K562 (cell line): Measurements from ENCODE around the gene TAS1R3. TPM values are rescaled to one million over a fixed set of nuclear protein-coding genes. Genes with fewer than 3 reads are reported as not detected.

Source experiments
- ARID3A ChIP-seq: IDR thresholded peaks from 2 replicates; pipeline ENCODE4 v1.6.1; 2012; ENCODE audit warnings: low read depth, low read length, improper control_type of control experiment, borderline replicate concordance
- CBFA2T2 ChIP-seq: fragments of 450-650 bp; conservative IDR thresholded peaks from 2 replicates; pipeline ENCODE4 v1.6.1; 2017; ENCODE audit warnings: mild to moderate bottlenecking
- CBX3 ChIP-seq, 2 experiments: IDR thresholded peaks; 1 replicate in 1 of 2; 2 replicates in 1 of 2; pipeline ENCODE4 v1.6.1; 2012; ENCODE audit warnings: inconsistent platforms in 2 of 2, low read length in 2 of 2, borderline replicate concordance in 1 of 2, control low read depth in 1 of 2
- E2F6 ChIP-seq, 2 experiments: IDR thresholded peaks; 2 replicates each; pipeline ENCODE4 v1.6.1; 2011; ENCODE audit warnings: borderline replicate concordance in 1 of 2, control low read depth in 1 of 2, low read depth in 1 of 2, low read length in 1 of 2, mild to moderate bottlenecking in 1 of 2, mixed read lengths in 1 of 2, moderate library complexity in 1 of 2; ENCODE audit not compliant: insufficient read depth in 1 of 2, insufficient read length in 1 of 2, poor library complexity in 1 of 2, severe bottlenecking in 1 of 2; ENCODE audit errors: extremely low read depth in 1 of 2
- ELF1 ChIP-seq: fragments of 200-800 bp; sonication (Bioruptor generic); IDR thresholded peaks from 2 replicates; pipeline ENCODE4 v1.6.1; 2016; ENCODE audit warnings: missing genetic modification characterization, missing compliant biosample characterization
- EP300 ChIP-seq: IDR thresholded peaks from 2 replicates; pipeline ENCODE4 v1.6.1; 2012; ENCODE audit warnings: low read length, improper control_type of control experiment
- ETV5 ChIP-seq: sonication (generic); formaldehyde crosslinking; IDR thresholded peaks from 2 replicates; pipeline ENCODE4 v1.4.0; 2020; ENCODE audit warnings: low read depth, mild to moderate bottlenecking, missing genetic modification reagents
- ETV6 ChIP-seq, 3 experiments: fragments of 150-350 bp in 1 of 3; sonication (generic) in 1 of 3; formaldehyde crosslinking in 1 of 3; IDR thresholded peaks; 2 replicates each; pipeline versions ENCODE4 v1.6.1 to v1.8.0; 2014 to 2022; ENCODE audit warnings: borderline replicate concordance in 2 of 3, low read depth in 2 of 3, antibody characterized with exemption in 1 of 3, low read length in 1 of 3, mild to moderate bottlenecking in 1 of 3, missing genetic modification reagents in 1 of 3
- FOS ChIP-seq: IDR thresholded peaks from 3 replicates; pipeline ENCODE4 v1.6.1; 2011; ENCODE audit not compliant: insufficient read length; ENCODE audit errors: extremely low read depth
- HDGF ChIP-seq: fragments of 450-650 bp; IDR thresholded peaks from 2 replicates; pipeline ENCODE4 v1.6.1; 2016
- MAFF ChIP-seq: IDR thresholded peaks from 2 replicates; pipeline ENCODE4 v1.6.1; 2012; ENCODE audit warnings: low read length, improper control_type of control experiment
- MCM2 ChIP-seq: fragments of 450-650 bp; IDR thresholded peaks from 2 replicates; pipeline ENCODE4 v1.6.1; 2017; ENCODE audit warnings: low read depth, mild to moderate bottlenecking
- MIER1 ChIP-seq: fragments of 450-650 bp; IDR thresholded peaks from 2 replicates; pipeline ENCODE4 v1.6.1; 2016; ENCODE audit warnings: antibody characterized with exemption, mild to moderate bottlenecking, low read depth
- MLLT1 ChIP-seq, 2 experiments: fragments of 450-650 bp; IDR thresholded peaks; 2 replicates each; pipeline ENCODE4 v1.6.1; 2016
- MXI1 ChIP-seq: IDR thresholded peaks from 2 replicates; pipeline ENCODE4 v1.6.1; 2011; ENCODE audit warnings: low read depth, mild to moderate bottlenecking, improper control_type of control experiment, low read length
- POLR2AphosphoS2 ChIP-seq: IDR thresholded peaks from 2 replicates; pipeline ENCODE4 v1.6.1; 2012; ENCODE audit warnings: low read length, improper control_type of control experiment
- RB1 ChIP-seq: fragments of 450-650 bp; IDR thresholded peaks from 2 replicates; pipeline ENCODE4 v1.6.1; 2017; ENCODE audit warnings: low read depth, mild to moderate bottlenecking
- SMAD3 ChIP-seq: fragments of 450-650 bp; formaldehyde crosslinking; conservative IDR thresholded peaks from 2 replicates; pipeline ENCODE4 v1.4.0; 2020; ENCODE audit warnings: mild to moderate bottlenecking
- SP2 ChIP-seq: IDR thresholded peaks from 2 replicates; pipeline ENCODE4 v1.6.1; 2011; ENCODE audit warnings: mild to moderate bottlenecking, low read depth, low read length, moderate library complexity; ENCODE audit not compliant: poor library complexity, severe bottlenecking; ENCODE audit errors: extremely low read depth
- SRSF3 ChIP-seq: fragments of 200-400 bp; formaldehyde crosslinking; IDR thresholded peaks from 2 replicates; pipeline ENCODE4 v1.6.1; 2016; ENCODE audit warnings: mild to moderate bottlenecking, low read length, moderate library complexity; ENCODE audit not compliant: insufficient read depth
- TSC22D4 ChIP-seq: fragments of 450-650 bp; IDR thresholded peaks from 2 replicates; pipeline ENCODE4 v1.6.1; 2016; ENCODE audit warnings: missing genetic modification characterization, missing biosample characterization, control low read depth
- ZFP30 ChIP-seq: fragments of 250-450 bp; sonication (Bioruptor Pico); IDR thresholded peaks from 2 replicates; pipeline ENCODE4 v1.8.0; 2022; ENCODE audit warnings: moderate library complexity, mild to moderate bottlenecking, inconsistent platforms, borderline replicate concordance
- ZNF146 ChIP-seq: IDR thresholded peaks from one replicate; pipeline ENCODE4 v1.6.1; 2018; ENCODE audit warnings: missing compliant biosample characterization; ENCODE audit not compliant: unreplicated experiment
- ZNF217 ChIP-seq: sonication (generic); formaldehyde crosslinking; IDR thresholded peaks from 2 replicates; pipeline ENCODE4 v1.8.0; 2022; ENCODE audit warnings: mild to moderate bottlenecking, missing genetic modification reagents
- ZNF232 ChIP-seq: sonication (generic); formaldehyde crosslinking; IDR thresholded peaks from 2 replicates; pipeline ENCODE4 v1.8.0; 2022; ENCODE audit warnings: mild to moderate bottlenecking, missing genetic modification reagents
- ZNF311 ChIP-seq: fragments of 250-450 bp; sonication (Bioruptor Pico); IDR thresholded peaks from 2 replicates; pipeline ENCODE4 v1.4.0; 2020; ENCODE audit warnings: mild to moderate bottlenecking, moderate library complexity
- ZNF507 ChIP-seq: conservative IDR thresholded peaks from 2 replicates; pipeline ENCODE4 v1.6.1; 2017; ENCODE audit warnings: missing genetic modification characterization, missing compliant biosample characterization
- polyA plus RNA-seq, 8 experiments: library from polyadenylated mRNA; depleted of rRNA in 4 of 8; stranded (reverse) in 5 of 8; unstranded in 3 of 8; fragments of >200 nt; fragmentation: Nextera tagmentation in 2 of 8; fragmentation: Illumina TruSeq in 1 of 8; extraction: Ambion mirVana in 2 of 8; extraction: Trizol in 1 of 8; gene quantifications; 2 replicates each; pipeline versions ENCODE4 v1.2.1 to v1.2.3, GENCODE V29; 2011 to 2014; ENCODE audit warnings: inconsistent platforms in 1 of 8, missing spikeins in 1 of 8
- total RNA-seq, 7 experiments: library from RNA; depleted of rRNA in 6 of 7; stranded (reverse); fragments of >200 nt in 6 of 7; fragmentation: Illumina TruSeq in 2 of 7; extraction: Trizol in 2 of 7; gene quantifications; 2 replicates each; pipeline versions ENCODE4 v1.2.1 to v1.2.3, GENCODE V29; 2011 to 2021; ENCODE audit warnings: low replicate concordance in 1 of 7

TAS1R3 gene
- total and polyA plus RNA-seq, 9 of the 15 experiments (the other 6 are each of a cell fraction or from before 2014, with no cell fraction given) = 0.07 to 0.13 TPM; not detected in 7

GRCh38 chr1:1334835-1335234 lies 3.8 kb downstream of the TAS1R3 start (continued):
- TF ChIP-seq E2F6 (IDR thresholded peaks at IDR 0.05; ENCODE audit: borderline replicate concordance in 1 of 2, extremely low read depth in 1 of 2, insufficient read depth in 1 of 2, insufficient read length in 1 of 2, low read depth in 1 of 2, low read length in 1 of 2, poor library complexity in 1 of 2, severe bottlenecking in 1 of 2) = no peak
- TF ChIP-seq RB1 = no peak
- no peak for TF ChIP-seq POLR2AphosphoS2
- no peak for TF ChIP-seq MXI1
- TF ChIP-seq ELF1 = no peak
- no peak for TF ChIP-seq SP2
- TF ChIP-seq ZNF146 = no peak
- no peak for TF ChIP-seq MCM2
- no peak for TF ChIP-seq MLLT1 (IDR thresholded peaks at IDR 0.05)
- TF ChIP-seq ZNF507 = no peak
- TF ChIP-seq ZNF311 (CRISPR knock-in tag) = no peak
- TF ChIP-seq EP300 = no peak
- TF ChIP-seq SMAD3 (CRISPR knock-in tag) = no peak
- TF ChIP-seq MAFF = no peak
- TF ChIP-seq ZNF232 = peak; percentile 84; the same call in 1 of the 2 replicates
- no peak for TF ChIP-seq ETV6 (IDR thresholded peaks at IDR 0.05; ENCODE audit: borderline replicate concordance in 1 of 2, low read depth in 2 of 2, low read length in 1 of 2)
- no peak for TF ChIP-seq ETV6 (CRISPR knock-in tag; IDR thresholded peaks at IDR 0.05; ENCODE audit: borderline replicate concordance)
- no peak for TF ChIP-seq ZNF217 (CRISPR knock-in tag)
- TF ChIP-seq ETV5 (CRISPR knock-in tag) = peak; percentile 52; the same call in 1 of the 2 replicates
- no peak for TF ChIP-seq CBFA2T2
- no peak for TF ChIP-seq FOS
- no peak for TF ChIP-seq SRSF3
- no peak for TF ChIP-seq ARID3A
- TF ChIP-seq MIER1 = peak; percentile 94
- TF ChIP-seq CBX3 (IDR thresholded peaks at IDR 0.05; ENCODE audit: borderline replicate concordance in 1 of 2, low read length in 2 of 2) = no peak
- TF ChIP-seq TSC22D4 (tag) = no peak
- TF ChIP-seq ZFP30 (CRISPR knock-in tag) = no peak
- TF ChIP-seq HDGF = no peak
